Tongue (tissue), 2 donors: ENCODE results near the gene MTIF3. TPM values are rescaled to one million over a fixed set of nuclear protein-coding genes. Genes with fewer than 3 reads are reported as not detected.
A peak's percentile ranks its signal among the peaks of the same experiment; 100 is the strongest.

Source experiments
- DNase-seq: peaks from one replicate; pipeline ENCODE4 v3.0.0-alpha.2; 2015
- total RNA-seq: library from RNA; depleted of rRNA; stranded (reverse); fragments of >200 nt; gene quantifications from one replicate; pipeline ENCODE4 v1.2.3, GENCODE V29; 2014

The MTIF3 gene
- total RNA-seq, 1 donor from 2014 or later: 40.0 TPM

DNA sequence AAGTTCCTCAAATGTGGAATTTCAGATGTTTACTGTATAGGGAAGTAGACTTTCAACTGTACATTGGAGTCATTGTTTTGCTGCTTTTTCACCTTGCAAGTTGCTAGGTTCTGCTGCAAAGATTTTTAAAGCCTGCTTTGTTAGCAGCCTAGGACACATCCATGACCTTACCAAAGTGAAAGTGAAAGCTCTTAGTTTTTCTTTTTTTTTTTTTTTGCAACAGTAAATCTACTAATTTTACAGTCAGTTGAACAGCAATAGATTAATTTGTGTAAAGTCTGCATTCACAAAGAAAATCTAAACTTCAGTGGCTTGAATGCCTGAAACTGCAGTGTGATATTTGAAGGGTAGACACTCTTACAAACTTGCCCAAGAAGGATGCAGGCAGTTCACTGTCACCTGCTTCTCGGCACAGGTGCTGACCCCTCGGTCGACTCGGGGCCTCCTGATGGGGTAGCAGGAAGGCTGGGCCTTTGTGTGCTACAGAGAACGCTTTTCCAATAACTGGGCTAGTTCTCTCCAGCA lies 5.0 kb upstream of the MTIF3 start:
- DNase-seq: no peak

DNA sequence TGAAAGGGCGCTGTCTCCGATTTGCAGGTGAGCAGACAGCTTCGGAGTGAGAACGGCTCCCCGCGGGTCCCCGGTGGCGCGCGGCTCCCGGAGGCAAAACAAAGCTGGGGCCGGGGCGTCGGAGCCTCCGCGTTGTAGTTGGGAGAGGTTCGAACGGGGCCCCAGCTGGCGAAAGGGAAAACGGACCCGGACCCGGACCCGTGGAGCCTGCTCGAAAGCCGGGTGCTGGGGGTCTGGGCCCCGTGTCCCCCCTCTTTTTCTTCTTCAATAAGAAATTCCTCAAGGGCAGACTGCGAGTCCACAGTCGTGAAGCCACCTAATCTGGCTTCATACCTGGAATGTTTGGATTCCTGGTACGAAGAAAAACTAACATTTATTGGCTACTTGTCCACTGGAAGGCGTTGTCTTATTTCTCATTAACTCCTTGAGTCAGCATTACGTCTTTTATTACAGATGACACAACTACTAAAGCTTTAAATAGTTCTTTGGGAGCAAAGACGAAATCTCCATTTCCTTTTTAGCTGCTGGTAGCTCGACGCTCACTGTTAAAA lies 632 bp upstream of the MTIF3 start:
- peak; percentile 54 for DNase-seq

DNA sequence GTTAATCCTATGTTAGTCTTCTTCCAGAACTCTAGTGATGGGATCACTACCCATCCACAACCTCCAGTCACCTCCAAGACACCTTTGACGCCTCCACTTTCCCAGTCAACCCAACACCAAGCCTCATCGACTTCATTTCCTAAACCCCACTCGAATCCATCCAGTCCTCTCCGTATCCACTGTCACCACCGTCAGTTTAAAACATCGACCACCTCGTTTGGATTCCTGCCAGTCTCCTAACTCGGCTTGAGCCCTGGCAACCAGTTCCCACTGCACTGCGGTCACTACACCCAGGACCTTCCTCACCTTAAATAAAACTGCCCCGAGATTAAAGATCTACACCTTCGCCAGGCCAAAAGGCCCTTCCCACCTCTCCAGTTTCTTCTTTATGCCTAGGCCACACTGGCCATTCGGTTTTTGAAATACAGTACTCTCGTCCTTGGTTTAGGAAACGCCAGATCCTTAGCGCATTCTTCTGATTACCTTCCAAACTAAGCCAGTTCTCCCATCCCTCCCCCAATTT lies 1.2 kb downstream of the MTIF3 start:
- DNase-seq: peak; percentile 16

DNA sequence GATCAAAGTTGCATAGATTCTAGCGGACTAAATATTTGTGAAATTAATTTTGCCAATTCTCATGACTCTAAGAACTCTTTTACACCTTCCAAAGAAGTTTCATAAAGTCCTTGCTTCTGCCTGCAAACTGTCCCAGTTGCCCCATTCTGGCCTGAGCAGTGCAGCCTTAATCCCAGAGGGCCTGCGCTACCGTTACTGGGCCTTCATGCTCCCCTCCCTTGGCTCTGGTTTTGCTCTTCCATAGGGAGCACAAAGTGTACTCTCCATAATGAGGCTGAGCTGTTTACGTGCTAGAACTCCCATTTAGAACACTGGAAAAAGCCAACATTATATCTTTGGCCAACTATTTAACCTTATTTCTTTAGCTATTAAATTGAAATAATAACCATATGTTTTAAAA lies 2.1 kb downstream of the MTIF3 start:
- no peak for DNase-seq

DNA sequence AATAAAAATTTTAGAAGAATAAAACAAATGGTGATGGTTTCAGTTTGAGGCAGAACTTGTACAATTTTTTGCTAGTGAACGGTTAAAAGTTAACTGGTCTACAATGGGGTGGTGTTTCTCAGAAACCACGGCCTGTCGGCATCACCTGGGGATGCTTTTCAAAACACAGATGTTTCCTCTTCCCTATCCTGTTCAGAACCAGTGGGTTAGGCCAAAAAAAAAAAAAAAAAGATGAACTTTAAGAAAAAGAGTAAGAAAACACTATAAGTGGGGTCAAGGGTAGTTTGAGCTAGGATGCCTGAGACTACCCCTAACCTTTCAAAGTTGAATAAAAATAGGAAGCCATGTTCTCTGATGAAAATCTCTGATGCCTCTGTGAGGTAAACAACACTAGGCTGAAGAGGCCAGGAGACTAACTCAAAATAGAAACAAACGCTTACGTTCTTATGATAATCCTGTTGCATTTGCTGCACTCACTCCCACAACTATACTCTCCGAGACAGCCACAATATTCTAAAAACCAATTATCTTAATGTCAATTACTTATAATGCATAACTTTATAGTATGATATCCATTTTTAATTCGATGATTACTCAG lies 3.3 kb downstream of the MTIF3 start:
- DNase-seq: peak; percentile 13

DNA sequence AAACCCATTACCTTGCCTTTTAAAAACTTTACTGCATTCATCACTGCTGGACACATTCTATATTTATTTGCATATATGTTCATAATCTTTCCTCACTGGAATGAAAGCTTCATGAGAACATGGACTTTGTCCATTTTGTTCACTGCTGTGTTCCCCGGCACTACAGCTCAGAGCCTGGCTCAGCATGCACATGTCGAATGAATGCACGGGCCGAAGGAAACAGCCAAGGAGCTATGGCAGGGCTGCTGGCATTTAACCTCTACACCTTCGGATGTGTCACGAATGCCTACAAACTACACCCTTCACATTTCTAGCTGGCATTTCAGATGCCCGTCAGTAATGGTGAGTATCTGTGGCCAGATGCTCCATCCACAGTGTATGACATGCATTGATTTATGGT lies 7.6 kb downstream of the MTIF3 start:
- DNase-seq: no peak

DNA sequence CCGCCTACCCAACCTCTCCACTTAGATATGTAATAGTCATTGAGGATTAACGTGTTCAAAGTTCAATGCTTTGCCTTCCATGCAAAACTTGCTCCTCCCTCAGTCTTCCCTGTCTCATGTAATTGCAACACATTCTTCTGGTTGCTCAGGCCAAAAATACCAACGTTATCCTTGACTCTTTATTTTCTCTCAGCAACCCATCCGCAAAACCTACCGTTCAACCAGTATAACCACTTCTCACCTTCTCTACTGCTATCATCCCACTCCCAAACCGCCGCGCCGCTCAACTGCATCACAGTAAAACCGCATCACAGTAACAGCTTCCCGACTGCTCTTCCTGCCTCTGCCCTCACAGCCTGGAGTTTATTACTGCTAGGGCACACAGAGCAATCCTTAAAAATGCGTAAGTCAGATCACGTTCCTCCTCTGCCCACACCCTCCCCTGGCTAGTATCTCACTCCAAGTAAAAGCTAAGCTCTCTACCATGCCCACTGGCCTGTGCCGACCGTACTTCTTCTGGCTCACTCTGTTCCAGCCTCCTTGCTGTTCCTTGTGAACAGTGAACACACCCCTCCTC lies 8.2 kb downstream of the MTIF3 start:
- DNase-seq: peak; percentile 8

DNA sequence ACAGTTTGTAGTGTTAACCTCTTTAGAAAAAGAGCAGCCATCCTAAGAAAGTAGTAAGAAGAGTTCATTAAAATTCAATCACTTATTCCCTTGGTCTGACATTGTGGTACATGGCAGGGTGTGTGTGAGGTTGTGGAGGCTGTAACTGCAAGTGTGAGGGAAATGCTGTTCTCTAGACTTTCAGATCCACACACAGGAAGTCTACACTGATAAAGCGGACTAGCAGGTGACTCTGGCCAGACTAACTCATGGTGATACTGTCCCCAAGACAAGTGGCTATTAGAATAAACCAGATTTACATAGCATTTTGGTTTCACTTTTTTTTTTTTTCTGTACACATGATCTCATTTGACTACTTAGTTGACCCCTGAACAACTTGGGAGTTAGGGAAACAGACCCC lies 10.0 kb downstream of the MTIF3 start:
- no peak for DNase-seq

DNA sequence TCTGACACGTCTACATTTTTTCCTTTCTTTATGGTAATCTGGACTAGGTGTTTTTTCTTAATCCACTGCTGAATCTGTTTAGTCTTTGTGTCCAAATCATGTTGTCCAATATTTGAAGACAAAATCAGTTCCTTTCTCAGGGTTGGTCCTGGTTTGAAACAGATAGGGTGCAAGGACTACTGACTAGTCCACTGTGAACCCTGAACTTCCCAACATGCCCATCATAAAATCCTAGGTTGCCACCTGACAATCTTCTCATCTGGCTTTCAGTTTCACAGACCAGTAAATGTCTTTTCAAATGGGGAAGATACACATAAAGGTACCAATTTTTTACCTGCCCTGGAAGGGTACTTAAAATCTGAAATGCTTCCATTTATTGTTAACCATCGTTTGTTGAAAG lies 13.2 kb downstream of the MTIF3 start:
- DNase-seq: no peak

DNA sequence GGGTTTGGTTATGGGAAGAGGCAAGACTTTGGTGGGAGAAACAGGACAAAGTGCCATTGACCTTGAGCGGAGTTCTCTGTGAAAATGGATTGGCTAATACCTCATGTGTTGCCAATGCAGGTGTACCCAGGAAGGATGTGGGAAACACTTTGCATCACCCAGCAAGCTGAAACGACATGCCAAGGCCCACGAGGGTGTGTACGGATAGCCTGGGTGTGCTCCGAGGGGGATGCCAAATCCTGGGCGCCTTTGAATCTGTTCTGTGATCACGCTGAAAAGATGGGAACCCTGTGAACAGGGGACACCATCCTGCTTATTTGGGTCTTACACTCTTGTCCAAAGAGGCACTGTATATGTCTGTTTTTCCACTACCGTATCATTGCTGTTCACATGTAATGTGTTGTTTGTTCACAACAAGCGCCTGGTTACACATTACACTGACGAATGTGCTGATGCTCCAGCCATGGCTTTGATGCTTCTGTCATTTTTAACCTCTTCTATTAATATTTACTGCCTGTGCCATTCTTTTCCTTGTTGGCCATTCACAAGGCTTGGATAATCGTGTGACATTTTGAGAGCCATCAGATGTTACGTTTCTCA lies 17.7 kb downstream of the MTIF3 start:
- DNase-seq: no peak

DNA sequence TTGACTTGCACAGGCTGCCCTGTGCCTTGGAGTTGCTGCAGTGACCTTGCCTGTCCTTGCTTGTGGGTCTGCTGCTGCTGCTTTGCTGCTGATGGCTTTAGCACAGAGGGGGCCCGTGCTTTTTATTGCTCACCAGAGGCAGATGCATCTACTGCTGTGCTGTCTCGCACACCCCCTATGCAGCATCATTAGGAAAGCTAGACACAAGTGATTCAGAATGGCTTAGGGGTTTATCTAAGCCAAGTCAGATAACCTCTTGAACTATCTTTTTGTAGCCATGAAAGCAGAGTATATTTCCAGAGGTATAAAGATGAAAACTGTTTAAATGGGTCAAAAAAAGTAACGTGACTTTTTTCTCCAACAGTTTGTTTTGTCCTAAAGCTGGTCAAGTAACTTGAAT lies 18.2 kb downstream of the MTIF3 start:
- DNase-seq: no peak

DNA sequence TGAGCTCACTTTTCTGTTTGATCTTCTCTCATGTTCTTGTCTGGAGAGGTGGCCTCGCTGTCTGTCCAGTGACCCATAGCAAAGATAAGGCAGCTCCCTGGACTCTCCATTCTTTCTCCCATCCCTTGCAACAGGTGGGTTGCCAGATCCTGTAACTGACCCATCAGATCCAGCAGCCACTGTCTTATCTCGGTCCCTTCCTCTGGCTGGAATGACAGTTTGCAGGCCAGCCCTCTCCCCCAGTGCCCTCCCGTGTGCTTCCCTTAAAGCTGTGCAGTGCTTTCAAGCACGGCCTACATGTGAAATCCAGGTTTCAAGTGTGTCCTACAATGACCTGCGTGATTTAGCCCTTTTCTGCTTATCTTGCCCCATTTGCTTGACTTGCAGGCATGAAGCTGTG lies 22.2 kb downstream of the MTIF3 start:
- no peak for DNase-seq

DNA sequence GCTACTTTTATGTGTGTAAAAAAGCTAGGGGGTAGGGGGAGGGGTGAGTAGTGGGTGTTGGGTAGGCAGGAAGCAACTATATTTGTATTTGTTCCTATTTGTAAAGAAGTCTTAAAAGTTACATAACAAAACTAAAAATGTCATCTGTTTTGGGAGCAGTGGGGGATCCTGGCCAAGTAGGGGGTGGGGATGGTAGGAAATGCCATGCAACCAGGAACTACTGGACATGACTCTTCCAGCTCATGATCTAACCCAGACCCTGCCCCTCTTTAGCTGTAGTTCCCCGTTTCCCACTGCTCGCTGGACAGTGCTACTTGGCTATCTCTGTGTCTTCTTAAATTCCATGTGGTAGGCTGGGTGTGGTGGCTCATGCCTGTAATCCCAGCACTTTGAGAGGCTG lies 22.7 kb downstream of the MTIF3 start:
- DNase-seq: no peak

DNA sequence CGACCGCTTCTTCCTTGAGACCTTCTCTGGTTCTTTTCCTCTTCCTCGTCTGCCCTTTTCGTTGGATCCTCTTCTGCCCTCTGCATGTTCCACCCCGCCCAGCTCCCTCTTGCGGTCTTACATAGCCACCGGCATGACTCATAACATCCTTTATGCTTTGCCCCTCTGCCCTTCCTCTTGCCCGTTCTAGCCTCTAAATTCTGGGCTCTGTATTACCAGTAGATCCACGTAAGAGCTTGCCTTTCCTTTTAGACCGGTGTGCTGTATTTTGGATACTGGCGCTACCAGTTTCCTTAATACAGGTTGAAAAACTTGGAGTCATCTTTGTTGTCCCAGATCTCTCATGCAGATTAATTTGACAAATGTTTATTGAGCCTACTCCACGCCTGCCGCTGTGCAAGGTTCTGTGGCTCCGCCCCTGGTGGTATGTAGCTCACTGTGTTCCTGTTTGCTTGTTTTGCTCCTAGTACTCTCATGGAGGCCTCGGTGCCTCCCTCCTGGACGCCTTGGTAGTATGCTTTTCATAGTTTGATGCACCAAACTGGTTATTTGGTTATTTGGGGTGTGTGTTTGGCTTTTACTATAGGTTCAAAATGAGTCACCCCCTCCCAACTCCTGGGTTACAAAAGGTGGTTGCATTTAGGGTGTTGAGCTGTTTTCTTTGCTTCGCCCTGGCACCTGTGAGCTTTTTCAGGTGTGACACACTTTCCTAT lies 24.3 kb downstream of the MTIF3 start:
- peak; percentile 56 for DNase-seq

DNA sequence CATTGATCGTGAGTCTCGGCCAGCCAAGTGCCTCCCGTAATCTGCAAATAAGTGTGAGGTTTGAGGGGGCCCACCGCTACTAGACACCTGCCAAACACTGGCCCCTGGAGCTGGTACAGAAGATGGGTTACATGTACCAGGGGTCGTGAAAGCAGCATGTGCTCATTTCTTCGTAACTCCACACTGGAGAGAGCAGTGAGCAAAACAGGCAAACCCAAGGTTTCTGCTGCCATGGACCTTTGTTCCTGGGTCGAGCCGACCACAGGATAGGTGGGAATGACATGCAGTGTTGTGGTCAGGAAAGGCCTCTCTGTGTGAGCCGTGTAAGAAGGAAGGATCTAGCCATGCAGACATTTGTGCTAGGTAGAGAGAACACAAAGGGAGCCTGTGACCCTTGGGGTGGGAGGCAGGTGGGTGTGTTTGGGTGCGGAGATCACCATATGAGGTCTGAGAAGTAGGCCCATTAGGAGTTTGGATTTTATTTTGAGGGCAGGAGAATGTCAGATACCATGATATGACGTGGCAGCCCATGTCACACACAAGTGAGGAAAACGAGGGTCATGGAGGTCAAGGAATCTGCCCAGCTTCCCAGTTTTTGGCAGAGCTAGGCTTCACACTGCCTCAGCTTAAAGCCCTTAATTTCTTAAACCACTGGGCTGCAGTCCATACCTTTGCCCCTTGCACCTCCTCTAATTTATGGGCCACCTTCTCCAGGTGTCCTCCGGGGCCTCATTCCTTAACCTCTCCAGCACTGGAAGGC lies 25.0 kb downstream of the MTIF3 start:
- DNase-seq: no peak

DNA sequence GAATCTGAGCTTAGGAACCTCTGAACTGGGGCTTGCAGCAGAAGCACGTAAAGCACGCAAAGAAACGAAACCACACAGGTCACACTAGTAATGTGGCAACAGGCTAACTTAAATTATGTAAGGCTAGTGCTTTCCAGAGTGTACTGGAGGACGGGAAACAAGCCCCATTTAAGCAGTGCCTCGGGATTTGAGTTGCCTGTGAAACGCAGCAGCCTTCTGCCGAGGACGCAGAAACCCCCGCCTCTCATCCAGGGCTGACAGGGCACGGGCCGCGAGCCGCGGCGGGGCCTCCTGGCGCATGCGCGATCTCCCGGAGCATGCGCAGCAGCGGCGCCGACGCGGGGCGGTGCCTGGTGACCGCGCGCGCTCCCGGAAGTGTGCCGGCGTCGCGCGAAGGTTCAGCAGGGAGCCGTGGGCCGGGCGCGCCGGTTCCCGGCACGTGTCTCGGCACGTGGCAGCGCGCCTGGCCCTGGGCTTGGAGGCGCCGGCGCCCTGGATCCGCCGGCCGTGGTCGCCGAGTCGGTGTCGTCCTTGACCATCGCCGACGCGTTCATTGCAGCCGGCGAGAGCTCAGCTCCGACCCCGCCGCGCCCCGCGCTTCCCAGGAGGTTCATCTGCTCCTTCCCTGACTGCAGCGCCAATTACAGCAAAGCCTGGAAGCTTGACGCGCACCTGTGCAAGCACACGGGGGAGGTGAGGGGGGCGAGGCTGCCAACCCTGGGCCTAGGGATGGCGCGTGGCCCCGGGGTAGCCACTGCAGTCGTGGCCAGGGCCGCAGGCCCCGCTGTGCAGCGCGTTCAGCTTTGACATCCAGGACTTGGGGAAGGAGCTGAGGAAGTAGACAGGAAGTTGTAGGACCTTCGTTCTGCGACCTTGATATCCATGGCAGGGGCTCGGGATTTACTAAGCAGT lies 25.9 kb downstream of the MTIF3 start, which contains the start of gene GTF3A:
TSS of gene GTF3A (plus strand) at position 374 of the 912 bp plus-strand sequence.
- peak; percentile 95 for DNase-seq

DNA sequence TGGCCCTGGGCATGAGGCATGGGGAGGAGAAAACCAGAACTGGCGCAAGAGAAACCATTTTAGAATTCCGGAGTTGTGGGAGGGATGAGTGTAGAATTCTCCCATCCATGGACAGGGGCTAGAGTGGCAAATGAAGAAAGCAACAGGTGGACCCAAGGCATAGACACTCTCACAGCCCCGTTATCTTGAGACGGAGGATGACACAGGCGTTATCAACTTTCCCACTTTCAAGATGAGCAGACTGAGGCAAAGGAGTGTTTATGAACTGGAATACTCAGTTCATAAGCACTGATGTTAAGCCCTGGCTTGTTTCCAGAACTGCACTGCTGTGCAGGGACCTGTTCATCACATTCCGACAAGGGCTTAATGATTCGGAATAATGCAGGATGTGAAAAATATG lies 27.0 kb downstream of the MTIF3 start:
- peak; percentile 6 for DNase-seq

DNA sequence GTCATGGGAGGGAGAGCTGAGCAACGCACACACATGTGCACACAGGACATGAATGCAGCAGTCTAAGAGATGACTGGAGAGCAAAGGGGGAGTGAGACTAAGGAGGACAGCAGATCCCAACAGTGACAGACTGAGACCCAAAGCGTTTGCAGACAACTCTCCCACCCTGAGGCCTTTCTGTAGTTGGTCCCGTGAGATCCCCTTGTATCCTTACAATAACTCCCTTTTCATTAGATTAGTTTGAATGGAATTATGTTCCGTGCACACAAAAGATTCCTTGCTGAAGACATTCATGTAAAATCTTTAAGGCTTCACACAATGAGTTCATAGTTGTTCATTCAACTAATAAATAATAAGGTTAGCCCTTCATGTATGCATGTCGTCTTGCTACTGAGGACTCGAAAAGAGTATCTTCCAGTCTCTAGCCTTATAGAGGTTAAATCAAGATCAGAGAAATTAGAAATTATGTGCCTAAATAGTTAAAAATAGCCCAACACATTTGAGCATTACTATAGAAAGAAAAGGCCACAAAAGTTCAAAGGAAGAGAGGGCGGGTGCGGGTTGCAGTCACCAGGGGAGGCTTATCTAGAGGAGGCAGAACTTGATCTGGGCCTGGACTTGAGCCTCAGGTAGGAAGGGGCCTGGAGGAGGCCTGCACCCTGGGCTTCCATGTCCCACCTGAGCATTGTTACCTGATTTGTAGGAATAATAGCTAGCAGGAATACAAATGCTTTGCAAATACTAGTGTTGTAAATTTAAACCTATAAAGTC lies 29.1 kb downstream of the MTIF3 start:
- DNase-seq: no peak

DNA sequence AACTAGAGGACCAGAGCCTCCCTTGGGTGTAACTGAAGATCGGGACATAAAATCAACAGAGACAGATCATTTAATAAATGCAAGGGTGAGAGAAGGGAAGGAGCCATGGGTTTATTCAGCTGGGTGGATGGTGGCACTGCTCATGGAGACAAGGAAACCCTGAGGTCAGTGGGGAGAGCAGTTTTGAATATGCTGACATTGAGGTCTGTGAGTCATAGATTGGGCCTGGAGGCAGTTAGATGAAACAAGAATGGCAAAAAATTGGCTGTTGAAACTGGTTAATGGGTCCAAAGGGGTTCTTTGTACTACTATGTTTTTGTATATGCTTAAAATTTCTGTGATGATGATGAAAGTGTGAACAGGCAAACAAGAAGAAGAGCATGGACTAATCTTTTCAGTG lies 31.0 kb downstream of the MTIF3 start:
- DNase-seq: no peak

DNA sequence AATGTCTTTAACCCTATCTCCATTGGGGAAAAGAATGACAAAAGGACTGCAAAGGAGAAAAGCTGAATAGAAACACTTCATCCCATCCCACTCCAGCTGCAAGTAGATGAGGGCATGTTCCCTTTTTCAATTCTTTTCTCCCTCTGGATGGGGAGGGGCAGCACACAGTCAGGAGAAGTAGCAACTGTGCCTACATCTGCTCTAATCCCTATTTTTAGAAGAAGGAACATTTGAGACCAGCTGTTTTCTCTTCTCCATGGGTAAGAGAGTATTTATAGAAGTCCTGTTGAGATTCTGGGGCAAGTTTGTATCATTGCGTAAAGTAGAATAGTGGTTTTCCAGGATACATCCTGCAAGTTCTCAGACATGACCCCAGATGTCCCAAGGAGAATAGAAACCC lies 35.2 kb downstream of the MTIF3 start:
- DNase-seq: peak; percentile 81
